Non-pigmented ciliary epithelial cell (primary cell): Measurements from ENCODE around the gene ALKBH8.
"Not testable (repeated sequence)": the region's sequence is repeated elsewhere in the genome, so short reads cannot be mapped to it uniquely, and the experiment has no call there.

Experiments
- DNase-seq: peaks from one replicate; pipeline ENCODE4 v3.0.0-alpha.2; 2010; ENCODE audit warnings: low read depth

ALKBH8 gene

GRCh38 chr11:107565219-107565937 is at the start of gene ALKBH8:
Gene ALKBH8 (minus strand): TSS chr11:107565735. CDS start chr11:107560893, 4,842 bp downstream.
- DNase-seq: no peak

- no peak for DNase-seq
Measured at GRCh38 chr11:107612445-107612844, 46.9 kb upstream of the ALKBH8 start.

GRCh38 chr11:107609400-107610218 is 44.1 kb upstream of the ALKBH8 start:
- no peak for DNase-seq

DNA sequence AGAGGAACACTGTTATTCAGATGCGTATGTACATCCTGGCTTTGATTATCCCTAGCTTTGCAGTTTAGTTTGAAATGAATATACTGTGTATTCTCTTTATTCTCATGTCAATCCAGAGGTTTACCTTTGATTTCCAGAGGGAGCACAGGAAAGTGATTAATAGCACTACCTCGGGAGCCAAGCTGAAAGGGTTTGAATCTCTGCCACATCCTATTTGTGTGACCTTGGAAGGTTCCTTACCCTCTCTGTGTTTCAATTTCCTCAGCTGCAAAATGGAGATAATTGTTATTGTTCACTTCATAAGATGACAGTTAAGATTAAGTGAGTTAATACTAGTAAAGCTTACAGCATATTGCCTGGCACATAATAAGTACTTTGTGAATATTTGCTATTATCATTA is 43.3 kb upstream of the ALKBH8 start:
- no peak for DNase-seq

DNA sequence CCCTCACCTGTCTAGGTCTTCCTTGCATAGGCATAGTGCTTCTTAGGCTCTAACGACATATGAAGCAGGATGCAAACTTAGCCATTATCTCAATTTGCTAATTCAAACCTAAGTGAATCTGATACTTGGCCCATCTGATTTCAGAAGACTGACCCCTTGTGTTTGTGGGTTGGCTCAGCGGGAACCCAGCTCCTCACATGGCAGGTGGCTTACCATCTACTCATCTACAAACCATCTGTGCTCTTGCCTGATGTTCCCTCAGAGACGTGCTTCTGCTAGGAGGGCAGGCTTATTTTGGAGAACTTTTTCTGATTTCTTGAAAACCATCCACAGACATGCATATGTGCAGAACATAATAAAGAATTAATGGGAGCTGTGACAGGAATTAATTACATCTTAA is 40.6 kb upstream of the ALKBH8 start:
- DNase-seq: no peak

GRCh38 chr11:107605061-107606006 is 39.8 kb upstream of the ALKBH8 start:
- no peak for DNase-seq

- no peak for DNase-seq
Measured at GRCh38 chr11:107598225-107599139, 32.9 kb upstream of the ALKBH8 start.

DNA sequence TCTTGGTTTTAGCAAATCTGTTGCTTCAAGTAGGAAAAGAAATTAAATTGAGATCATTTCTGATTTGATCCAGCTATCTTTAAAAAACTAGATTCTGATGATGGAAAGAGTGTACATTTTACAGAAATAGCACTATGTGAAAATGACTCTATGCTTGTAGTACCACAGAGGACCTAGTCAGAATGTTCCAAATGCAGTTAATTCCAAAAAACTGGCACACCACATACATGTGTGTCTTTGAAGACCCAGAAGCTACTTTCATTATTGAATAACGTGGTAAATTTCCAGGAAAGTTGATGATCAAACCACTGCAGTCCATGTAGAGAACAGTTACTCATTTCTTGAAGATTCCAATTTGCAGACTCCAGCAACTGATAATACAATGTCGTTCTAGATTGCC is 29.2 kb upstream of the ALKBH8 start:
- DNase-seq: no peak

DNA sequence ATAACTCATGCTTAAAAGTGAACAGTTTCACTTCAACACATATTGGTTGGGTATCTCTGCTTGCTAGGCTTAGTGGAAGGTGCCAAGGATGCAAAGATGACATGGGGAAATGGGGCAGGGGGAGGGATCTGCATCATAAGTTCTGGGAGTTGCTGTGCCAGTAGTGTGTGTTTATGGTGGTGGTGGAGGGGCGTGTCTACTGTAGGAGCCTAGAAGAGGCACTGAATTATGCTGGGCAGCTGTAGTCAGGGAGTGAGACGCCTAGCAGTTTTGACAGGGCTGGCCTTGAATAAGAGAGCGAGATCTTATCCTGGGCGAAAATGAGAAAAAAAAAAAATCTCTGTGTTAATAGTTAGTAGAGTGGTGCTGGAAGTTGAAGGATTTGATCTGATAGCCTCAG is 28.4 kb upstream of the ALKBH8 start:
- no peak for DNase-seq

DNA sequence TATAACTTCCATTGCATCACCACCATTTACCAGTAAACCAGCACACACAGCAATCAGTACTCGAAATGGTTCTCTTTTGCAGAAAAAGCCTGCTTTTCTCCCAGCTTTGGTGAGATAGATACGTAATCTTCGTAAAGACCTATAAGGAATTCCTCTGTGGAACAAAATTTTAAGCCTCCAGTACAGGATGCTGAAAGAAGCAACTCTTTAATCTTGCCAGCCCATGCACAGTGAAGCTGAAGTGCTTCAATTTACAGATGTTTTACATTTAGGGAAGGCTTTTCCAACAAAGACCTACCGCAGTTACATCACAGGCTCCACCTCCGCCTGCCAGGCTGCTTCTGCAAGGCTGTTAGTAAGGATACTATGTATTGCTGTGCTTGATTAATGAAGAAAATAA is 27.3 kb upstream of the ALKBH8 start:
- DNase-seq: no peak

DNA sequence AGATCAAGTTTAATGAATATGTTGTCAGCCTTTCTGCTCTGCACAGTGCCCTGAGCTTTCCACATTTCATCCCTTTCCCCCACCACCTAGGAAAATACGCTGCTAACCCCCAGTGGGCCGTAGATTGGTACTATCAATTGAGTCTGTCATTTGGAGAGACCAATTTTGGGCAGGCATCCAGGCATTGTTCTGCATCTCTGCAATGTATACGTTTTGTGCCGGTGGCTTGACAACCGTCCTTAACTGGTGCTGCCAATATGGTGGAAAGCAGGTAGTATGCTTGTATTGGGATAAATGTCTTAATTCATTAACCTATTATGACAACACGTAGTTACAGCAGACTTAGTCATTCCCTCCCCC is 26.7 kb upstream of the ALKBH8 start:
- DNase-seq: no peak

- no peak for DNase-seq
Measured at GRCh38 chr11:107591378-107592230, 26.1 kb upstream of the ALKBH8 start.

- no peak for DNase-seq
Measured at GRCh38 chr11:107590460-107591377, 25.2 kb upstream of the ALKBH8 start, which contains the start of gene ELMOD1. Gene ELMOD1 (plus strand): TSS chr11:107591147. CDS start chr11:107618190, 27,043 bp downstream.

DNA sequence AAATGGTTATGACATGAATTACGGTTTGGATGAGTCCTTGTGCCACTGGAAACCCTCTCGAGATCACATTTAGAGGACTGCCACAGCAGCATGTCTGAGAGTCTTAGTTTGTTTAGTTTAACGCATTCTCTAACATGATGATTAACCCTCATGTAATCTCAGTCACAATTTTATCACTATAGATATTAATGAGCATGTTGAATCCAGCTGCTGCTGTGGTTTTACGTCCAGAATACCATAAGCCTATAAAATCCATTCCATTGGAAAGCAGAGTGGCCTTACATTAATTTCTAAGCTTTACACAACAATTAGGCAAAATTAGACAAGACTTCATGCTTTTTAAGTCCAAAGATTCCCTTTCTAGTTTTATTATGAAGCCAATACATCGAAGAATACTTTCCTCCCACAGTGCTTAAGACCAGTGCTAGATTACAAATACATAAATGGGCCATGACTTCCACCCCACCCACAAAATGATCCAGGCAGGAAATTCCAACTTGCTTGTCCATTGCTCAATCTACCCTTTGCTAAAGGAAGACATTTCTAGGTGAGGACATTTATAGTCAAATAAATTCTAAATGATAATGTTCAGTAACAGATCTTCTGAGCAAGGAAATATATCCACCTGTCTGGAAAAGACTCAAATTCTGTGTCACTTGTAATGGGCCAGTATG is 21.9 kb upstream of the ALKBH8 start:
- no peak for DNase-seq

DNA sequence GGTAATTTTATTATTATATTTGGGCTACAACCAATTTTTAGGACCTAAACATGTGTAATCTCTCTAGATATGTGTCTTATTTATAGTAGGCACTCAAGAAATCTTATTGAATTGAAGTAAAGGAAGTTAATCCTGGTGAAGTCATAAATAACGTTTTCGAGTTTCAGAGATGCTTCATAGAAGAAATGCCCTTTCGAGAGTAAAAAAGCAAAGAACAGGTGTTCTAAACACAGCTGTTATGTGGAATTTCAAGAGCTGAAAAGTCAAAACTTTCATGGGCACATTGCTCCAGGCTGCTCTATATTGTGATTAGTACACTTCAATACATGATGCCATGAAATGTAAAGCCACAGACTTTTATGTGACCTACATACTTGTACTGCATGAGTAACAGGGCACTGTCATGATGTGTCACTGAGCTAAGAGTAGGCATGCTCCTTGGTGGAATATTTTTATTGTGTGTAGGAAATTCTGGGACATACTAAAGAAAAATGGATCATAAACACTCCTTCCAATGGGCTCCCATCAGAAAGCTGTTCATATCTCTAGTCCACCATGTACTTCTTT is 18.2 kb upstream of the ALKBH8 start:
- DNase-seq: no peak

- DNase-seq: no peak
Measured at GRCh38 chr11:107581147-107581546, 15.6 kb upstream of the ALKBH8 start.

DNA sequence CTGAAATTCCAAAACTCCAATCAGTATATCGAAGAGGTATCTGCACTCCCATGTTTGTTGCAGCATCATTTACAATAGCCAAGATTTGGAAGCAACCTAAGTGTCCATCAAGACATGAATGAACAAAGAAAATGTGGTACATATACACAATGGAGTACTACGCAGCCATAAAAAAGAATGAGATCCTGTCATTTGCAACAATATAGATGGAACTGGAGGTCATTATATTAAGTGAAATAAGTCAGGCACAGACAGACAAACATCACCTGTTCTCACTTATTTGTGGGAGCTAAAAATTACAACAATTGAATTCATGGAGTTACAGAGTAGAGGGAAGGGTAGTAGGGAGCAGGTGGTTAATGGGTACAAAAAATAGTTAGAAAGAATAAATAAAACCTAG is 13.6 kb upstream of the ALKBH8 start:
- DNase-seq: not testable (repeated sequence)

- no peak for DNase-seq
Measured at GRCh38 chr11:107577346-107577711, 11.8 kb upstream of the ALKBH8 start.
